ENCODE measurements around the gene GRIA4.

The GRIA4 gene

DNA sequence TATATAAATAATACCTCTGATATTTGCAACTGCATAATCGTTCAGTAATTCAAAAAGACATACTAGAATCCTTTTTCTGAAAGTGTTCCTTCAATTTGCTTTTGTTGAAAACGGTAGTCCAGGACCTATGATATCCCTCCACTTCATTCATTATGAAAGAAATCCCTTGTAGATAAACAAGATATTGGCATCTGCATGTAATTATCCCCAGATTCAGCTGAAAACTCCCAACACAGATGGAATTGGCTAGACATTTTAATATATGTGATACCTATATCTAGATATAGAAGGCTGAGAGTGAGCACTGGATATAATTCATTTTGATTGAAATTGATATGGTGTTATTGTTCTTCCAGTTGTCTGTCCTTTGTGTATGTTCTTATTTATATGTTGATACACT lies 302.8 kb downstream of the GRIA4 start:
- H3K27me3 ChIP-seq = no peaks in the 10 kb centered on the region
- peaks cover 25% of the 10 kb centered on the region for H3K4me1 ChIP-seq
- TF ChIP-seq, protein P1, sequence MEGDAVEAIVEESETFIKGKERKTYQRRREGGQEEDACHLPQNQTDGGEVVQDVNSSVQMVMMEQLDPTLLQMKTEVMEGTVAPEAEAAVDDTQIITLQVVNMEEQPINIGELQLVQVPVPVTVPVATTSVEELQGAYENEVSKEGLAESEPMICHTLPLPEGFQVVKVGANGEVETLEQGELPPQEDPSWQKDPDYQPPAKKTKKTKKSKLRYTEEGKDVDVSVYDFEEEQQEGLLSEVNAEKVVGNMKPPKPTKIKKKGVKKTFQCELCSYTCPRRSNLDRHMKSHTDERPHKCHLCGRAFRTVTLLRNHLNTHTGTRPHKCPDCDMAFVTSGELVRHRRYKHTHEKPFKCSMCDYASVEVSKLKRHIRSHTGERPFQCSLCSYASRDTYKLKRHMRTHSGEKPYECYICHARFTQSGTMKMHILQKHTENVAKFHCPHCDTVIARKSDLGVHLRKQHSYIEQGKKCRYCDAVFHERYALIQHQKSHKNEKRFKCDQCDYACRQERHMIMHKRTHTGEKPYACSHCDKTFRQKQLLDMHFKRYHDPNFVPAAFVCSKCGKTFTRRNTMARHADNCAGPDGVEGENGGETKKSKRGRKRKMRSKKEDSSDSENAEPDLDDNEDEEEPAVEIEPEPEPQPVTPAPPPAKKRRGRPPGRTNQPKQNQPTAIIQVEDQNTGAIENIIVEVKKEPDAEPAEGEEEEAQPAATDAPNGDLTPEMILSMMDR (IDR thresholded peaks at IDR 0.05; ENCODE audit: low read depth, low read length) = no peak
- DNase-seq = no peak
- no peaks in the 10 kb centered on the region for H3K9me3 ChIP-seq
- H3K36me3 ChIP-seq = no peaks in the 10 kb centered on the region
- no peak overlapping the region for H3K4me3 ChIP-seq (ENCODE audit: low read depth, low read length)

DNA sequence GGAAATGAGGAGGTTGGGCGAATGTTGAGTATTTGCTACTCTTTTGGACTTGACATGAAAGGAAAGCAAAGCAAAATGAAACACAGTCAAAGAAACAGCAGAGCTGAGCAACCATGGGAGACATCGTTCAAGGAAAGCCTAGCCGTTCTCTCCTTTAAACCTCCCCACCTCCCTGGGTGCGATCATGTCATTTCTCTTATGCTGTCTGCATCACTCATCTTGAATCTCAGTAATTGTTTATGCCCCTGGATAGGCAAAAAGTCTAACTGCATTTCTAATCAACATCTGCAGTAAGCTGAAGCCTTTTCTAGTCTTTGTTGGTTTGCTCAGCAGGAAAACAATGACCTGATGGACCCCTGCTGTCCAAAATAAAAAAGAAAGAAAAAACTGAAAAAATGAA lies 305.1 kb downstream of the GRIA4 start:
- no peaks in the 10 kb centered on the region for H3K27me3 ChIP-seq
- H3K4me1 ChIP-seq = peaks cover 23% of the 10 kb centered on the region
- H3K9me3 ChIP-seq = no peaks in the 10 kb centered on the region
- no peak overlapping the region for H3K4me3 ChIP-seq (ENCODE audit: low read depth, low read length)
- no peak for DNase-seq
- no peaks in the 10 kb centered on the region for H3K36me3 ChIP-seq
- TF ChIP-seq, protein P1 (IDR thresholded peaks at IDR 0.05; ENCODE audit: low read depth, low read length) = no peak

DNA sequence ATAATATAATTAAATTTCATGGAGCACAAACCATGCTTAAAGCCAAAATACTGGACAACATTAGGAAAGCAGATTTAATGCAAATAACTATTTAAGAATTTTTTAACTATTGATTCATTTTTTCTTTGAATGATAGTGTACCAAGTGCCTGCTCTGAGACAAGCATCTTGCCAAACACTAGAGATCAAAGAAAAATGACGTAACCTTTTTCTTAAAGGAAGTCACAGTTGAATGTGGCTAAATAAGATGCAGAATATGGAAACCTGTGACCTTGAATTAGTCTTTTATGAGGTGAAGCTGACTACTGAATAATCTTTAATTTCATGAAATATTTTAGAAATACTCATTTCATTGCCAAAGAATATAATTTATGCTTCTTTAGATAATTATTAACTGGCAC lies 308.2 kb downstream of the GRIA4 start:
- no peak for DNase-seq
- TF ChIP-seq, protein P1 (IDR thresholded peaks at IDR 0.05; ENCODE audit: low read depth, low read length) = no peak

DNA sequence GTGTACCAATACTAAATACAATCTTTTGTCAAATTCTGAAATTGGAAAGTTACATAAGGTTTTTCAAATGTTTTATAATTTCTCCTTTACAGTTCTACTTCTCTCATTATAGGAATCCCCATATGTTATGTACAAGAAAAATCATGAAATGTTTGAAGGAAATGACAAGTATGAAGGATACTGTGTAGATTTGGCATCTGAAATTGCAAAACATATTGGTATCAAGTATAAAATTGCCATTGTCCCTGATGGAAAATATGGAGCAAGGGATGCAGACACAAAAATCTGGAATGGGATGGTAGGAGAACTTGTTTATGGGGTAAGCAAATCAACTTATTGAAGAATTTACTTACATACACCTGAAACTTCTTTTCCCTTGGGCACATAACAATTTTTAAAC lies 308.7 kb downstream of the GRIA4 start:
- no peaks in the 10 kb centered on the region for H3K27me3 ChIP-seq
- H3K9me3 ChIP-seq = no peaks in the 10 kb centered on the region
- no peak overlapping the region for H3K4me3 ChIP-seq (ENCODE audit: low read depth, low read length)
- TF ChIP-seq, protein P1 (IDR thresholded peaks at IDR 0.05; ENCODE audit: low read depth, low read length) = no peak
- no peaks in the 10 kb centered on the region; the same call in 1 of the 2 replicates for H3K36me3 ChIP-seq
- DNase-seq = no peak
- peaks cover 14% of the 10 kb centered on the region for H3K4me1 ChIP-seq

More for the DNA sequence above, 308.2 kb downstream of the GRIA4 start:
- Histone ChIP-seq H3K27me3 (no peaks in the 10 kb centered on the region), H3K36me3 (no peaks in the 10 kb centered on the region; the same call in 1 of the 2 replicates), H3K4me3 (ENCODE audit: low read depth, low read length) (no peak overlapping the region), H3K9me3 (no peaks in the 10 kb centered on the region), H3K4me1 (peaks cover 17% of the 10 kb centered on the region)

DNA sequence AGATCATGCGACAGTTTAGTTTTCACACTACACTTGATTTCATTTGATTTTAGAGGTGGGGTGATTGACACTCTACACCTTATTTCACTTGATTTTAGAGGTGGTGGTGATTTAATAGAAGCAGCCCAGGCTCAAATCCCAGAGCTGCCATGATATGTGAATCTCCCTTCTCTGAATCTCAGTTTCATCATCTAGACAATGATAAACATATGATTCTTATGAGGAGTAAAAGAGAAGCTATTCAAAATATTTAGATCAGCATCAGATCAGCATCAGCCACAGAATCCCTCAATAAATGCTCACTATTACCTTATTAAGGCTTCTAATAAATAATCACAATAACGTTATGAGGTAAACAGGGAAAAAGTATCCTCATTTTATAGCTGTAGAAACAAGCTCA lies 313.4 kb downstream of the GRIA4 start:
- H3K9me3 ChIP-seq = no peaks in the 10 kb centered on the region
- no peaks in the 10 kb centered on the region for H3K27me3 ChIP-seq
- H3K36me3 ChIP-seq = no peaks in the 10 kb centered on the region; the same call in 1 of the 2 replicates
- H3K4me1 ChIP-seq = peaks cover 21% of the 10 kb centered on the region
- DNase-seq = no peak
- TF ChIP-seq, protein P1 (IDR thresholded peaks at IDR 0.05; ENCODE audit: low read depth, low read length) = no peak
- no peak overlapping the region for H3K4me3 ChIP-seq (ENCODE audit: low read depth, low read length)

DNA sequence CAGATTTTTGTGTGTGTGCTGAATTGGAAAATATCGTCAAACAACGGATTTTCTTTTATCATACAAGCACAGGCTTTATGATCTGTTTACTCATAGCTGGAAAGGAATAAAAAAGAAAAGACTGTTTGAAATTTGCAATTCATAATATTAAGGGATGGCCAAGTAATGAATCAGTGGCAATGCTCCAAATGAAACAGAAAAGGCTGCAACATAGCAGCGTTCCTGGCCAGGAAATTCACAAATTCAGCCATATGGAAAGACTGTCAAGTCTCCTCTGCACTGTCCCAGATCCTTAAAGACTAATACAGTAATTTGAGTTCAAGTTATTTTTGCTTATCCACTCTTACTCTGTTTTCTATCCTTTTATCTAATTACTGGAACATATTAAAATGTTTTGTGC lies 313.9 kb downstream of the GRIA4 start:
- H3K36me3 ChIP-seq = no peaks in the 10 kb centered on the region; the same call in 1 of the 2 replicates
- H3K27me3 ChIP-seq = no peaks in the 10 kb centered on the region
- no peaks in the 10 kb centered on the region for H3K9me3 ChIP-seq
- TF ChIP-seq, protein P1 (IDR thresholded peaks at IDR 0.05; ENCODE audit: low read depth, low read length) = no peak
- no peak for DNase-seq
- peaks cover 24% of the 10 kb centered on the region for H3K4me1 ChIP-seq
- no peak overlapping the region for H3K4me3 ChIP-seq (ENCODE audit: low read depth, low read length)

Data from BE2C (cell line).